PC-3 (cell line): ENCODE results near the gene HMGXB4. TPM values are rescaled to one million over a fixed set of nuclear protein-coding genes. Genes with fewer than 3 reads are reported as not detected.
"Not testable (repeated sequence)": the region's sequence is repeated elsewhere in the genome, so short reads cannot be mapped to it uniquely, and the experiment has no call there.

Experiments
- ATAC-seq: fragments of 200-7000 bp; cut with Tn5 transposase; 2 replicates; pipeline ENCODE4 v1.9.1; 2020; ENCODE audit warnings: mild to moderate bottlenecking, moderate library complexity
- BruUV-seq: library from RNA; stranded (reverse); fragments of 400-500 nt; replicated peaks from 2 replicates; lab custom pipeline; 2021; lab: Mats Ljungman, UMichigan
- CTCF ChIA-PET: fragments of 300-600 bp; sonication (Branson Sonifier 250); formaldehyde crosslinking; loops from one replicate; lab custom pipeline; 2022; ENCODE audit warnings: antibody characterized with exemption; lab: Charles Lee
- POLR2A ChIA-PET: fragments of 300-600 bp; sonication (Branson Sonifier 250); formaldehyde crosslinking; loops from one replicate; lab custom pipeline; 2022; ENCODE audit warnings: antibody characterized with exemption; ENCODE audit not compliant: unreplicated experiment; lab: Charles Lee
- DNase-seq: peaks from one replicate; pipeline ENCODE4 v3.0.0-alpha.2; 2015
- H2AFZ ChIP-seq: fragments of 300-600 bp; sonication (generic); 2 replicates; pipeline ENCODE4 v1.6.0; 2016; ENCODE audit warnings: antibody characterized with exemption, low read length
- H3F3A ChIP-seq: fragments of 300-600 bp; sonication (generic); one replicate; pipeline ENCODE4 v1.6.0; 2017; ENCODE audit warnings: antibody characterized with exemption, low read length, control low read depth, mild to moderate bottlenecking; ENCODE audit not compliant: unreplicated experiment
- H3K27ac ChIP-seq: fragments of 300-600 bp; sonication (generic); 2 replicates; pipeline ENCODE4 v1.5.1; 2016; ENCODE audit warnings: mild to moderate bottlenecking, low read length
- H3K27me3 ChIP-seq: fragments of 300-600 bp; sonication (generic); 2 replicates; pipeline ENCODE4 v1.6.1; 2016; ENCODE audit warnings: low read length, mixed read lengths
- H3K36me3 ChIP-seq: fragments of 300-600 bp; sonication (generic); 2 replicates; pipeline ENCODE4 v1.6.1; 2016; ENCODE audit warnings: low read depth, mixed run types, low read length, mixed read lengths
- H3K4me1 ChIP-seq: fragments of 300-600 bp; sonication (generic); 2 replicates; pipeline ENCODE4 v1.5.1; 2016; ENCODE audit warnings: low read length; ENCODE audit not compliant: insufficient read depth
- H3K4me2 ChIP-seq: fragments of 300-600 bp; sonication (generic); 2 replicates; pipeline ENCODE4 v1.6.0; 2016; ENCODE audit warnings: low read length
- H3K4me3 ChIP-seq: fragments of 300-600 bp; sonication (generic); 2 replicates; pipeline ENCODE4 v1.5.1; 2016; ENCODE audit warnings: mild to moderate bottlenecking, low read length, mixed read lengths
- H3K79me2 ChIP-seq: fragments of 300-600 bp; sonication (generic); 2 replicates; pipeline ENCODE4 v1.6.1; 2017; ENCODE audit warnings: low read length, mixed read lengths
- H3K9ac ChIP-seq: fragments of 300-600 bp; sonication (generic); 2 replicates; pipeline ENCODE4 v1.6.0; 2016; ENCODE audit warnings: mild to moderate bottlenecking, low read length
- H3K9me2 ChIP-seq: fragments of 300-600 bp; sonication (generic); replicated peaks from 2 replicates; pipeline ENCODE4 v1.6.1; 2016; ENCODE audit warnings: mixed run types, low read length, mixed read lengths
- H3K9me3 ChIP-seq: fragments of 300-600 bp; sonication (generic); 2 replicates; pipeline ENCODE4 v1.6.1; 2016; ENCODE audit warnings: low read length, mixed read lengths
- H4K20me1 ChIP-seq: fragments of 300-600 bp; sonication (generic); 2 replicates; pipeline ENCODE4 v1.6.1; 2016; ENCODE audit warnings: low read length, mixed read lengths
- EZH2 ChIP-seq: fragments of 300-600 bp; sonication (generic); IDR thresholded peaks from one replicate; pipeline ENCODE4 v1.6.1; 2017; ENCODE audit warnings: antibody characterized with exemption, mild to moderate bottlenecking, low read length; ENCODE audit not compliant: unreplicated experiment
- EZH2phosphoT487 ChIP-seq: fragments of 300-600 bp; sonication (generic); IDR thresholded peaks from 2 replicates; pipeline ENCODE4 v1.6.1; 2018; ENCODE audit warnings: mild to moderate bottlenecking, antibody characterized with exemption, low read length, borderline replicate concordance
- intact Hi-C: fragments of 100-400 bp; cut with micrococcal nuclease; formaldehyde crosslinking; loops from 2 replicates; pipeline ENCODE4 v1.9.0; 2023
- total RNA-seq: library from RNA; depleted of rRNA; stranded (reverse); fragments of >200 nt; gene quantifications from 2 replicates; pipeline ENCODE4 v1.2.3, GENCODE V29; 2014
- TF ChIP-seq, protein P1 (sequence below): fragments of 300-600 bp; sonication (generic); conservative IDR thresholded peaks from 2 replicates; pipeline ENCODE4 v1.5.1; 2017; ENCODE audit warnings: antibody characterized with exemption, low read depth, mild to moderate bottlenecking, low read length

The HMGXB4 gene
- total RNA-seq, 1 experiment from 2014 or later: 12.9 TPM

DNA sequence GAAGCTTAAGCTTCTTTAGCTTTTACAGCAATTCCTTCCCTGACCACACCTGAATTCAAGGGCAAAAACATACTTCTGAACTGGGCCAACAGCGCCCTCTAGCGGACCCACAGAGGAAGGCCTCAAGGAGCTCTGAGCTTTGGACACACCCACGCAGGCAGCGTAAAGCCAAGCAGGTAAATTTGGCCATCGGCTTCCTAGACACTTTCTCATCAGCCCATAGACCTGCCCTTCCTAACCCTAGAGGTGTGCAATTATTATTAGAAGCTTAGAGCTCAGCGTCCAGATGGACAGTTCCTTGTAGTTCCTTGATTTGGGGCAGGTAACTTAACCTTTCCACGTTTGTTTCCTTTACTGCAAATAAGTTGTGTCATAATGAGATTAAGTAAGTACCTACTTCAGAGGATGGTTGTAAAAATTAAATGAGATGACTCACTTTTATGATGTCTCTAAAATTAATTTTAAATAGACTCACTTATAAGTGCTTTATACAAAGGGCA is 25.7 kb upstream of the HMGXB4 start:
- no peaks in the 10 kb centered on the region for H3K27me3 ChIP-seq
- H3K36me3 ChIP-seq: no peaks in the 10 kb centered on the region
- 0 out of 2 replicates have a peak, but pooled peaks cover 5% of the 10 kb centered on the region for H3K4me1 ChIP-seq
- H3K79me2 ChIP-seq: no peaks in the 10 kb centered on the region
- BruUV-seq: no TSS peak
- TF ChIP-seq, protein P1, sequence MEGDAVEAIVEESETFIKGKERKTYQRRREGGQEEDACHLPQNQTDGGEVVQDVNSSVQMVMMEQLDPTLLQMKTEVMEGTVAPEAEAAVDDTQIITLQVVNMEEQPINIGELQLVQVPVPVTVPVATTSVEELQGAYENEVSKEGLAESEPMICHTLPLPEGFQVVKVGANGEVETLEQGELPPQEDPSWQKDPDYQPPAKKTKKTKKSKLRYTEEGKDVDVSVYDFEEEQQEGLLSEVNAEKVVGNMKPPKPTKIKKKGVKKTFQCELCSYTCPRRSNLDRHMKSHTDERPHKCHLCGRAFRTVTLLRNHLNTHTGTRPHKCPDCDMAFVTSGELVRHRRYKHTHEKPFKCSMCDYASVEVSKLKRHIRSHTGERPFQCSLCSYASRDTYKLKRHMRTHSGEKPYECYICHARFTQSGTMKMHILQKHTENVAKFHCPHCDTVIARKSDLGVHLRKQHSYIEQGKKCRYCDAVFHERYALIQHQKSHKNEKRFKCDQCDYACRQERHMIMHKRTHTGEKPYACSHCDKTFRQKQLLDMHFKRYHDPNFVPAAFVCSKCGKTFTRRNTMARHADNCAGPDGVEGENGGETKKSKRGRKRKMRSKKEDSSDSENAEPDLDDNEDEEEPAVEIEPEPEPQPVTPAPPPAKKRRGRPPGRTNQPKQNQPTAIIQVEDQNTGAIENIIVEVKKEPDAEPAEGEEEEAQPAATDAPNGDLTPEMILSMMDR: peak; percentile 93
- TF ChIP-seq EZH2: no peak
- peak; percentile 88 for ATAC-seq
- H3K4me3 ChIP-seq: no peak overlapping the region
- no peaks in the 10 kb centered on the region for H3K9me3 ChIP-seq
- intact Hi-C loops: loop anchor here (5.0 kb wide), 1 partner anchor 74 kb away; no protein-coding TSS in a partner anchor
- H2AFZ ChIP-seq: peak overlapping the region; percentile 76
- H3K9ac ChIP-seq: no peak overlapping the region
- ChIA-PET CTCF (interaction anchor here (0.5 to 1.1 kb wide), 8 partner anchors 26 to 443 kb away, joined by 3 to 14 read pairs (median 3); partner anchors contain the start of gene HMGXB4), POLR2A (no interaction called here)
- peak overlapping the region; percentile 70 for H3K4me2 ChIP-seq
- H3K9me2 ChIP-seq: no peaks in the 10 kb centered on the region
- H3K27ac ChIP-seq: no peak overlapping the region
- DNase-seq: peak; percentile 79
- no peaks in the 10 kb centered on the region for H4K20me1 ChIP-seq
- no peaks in the 10 kb centered on the region for H3F3A ChIP-seq

DNA sequence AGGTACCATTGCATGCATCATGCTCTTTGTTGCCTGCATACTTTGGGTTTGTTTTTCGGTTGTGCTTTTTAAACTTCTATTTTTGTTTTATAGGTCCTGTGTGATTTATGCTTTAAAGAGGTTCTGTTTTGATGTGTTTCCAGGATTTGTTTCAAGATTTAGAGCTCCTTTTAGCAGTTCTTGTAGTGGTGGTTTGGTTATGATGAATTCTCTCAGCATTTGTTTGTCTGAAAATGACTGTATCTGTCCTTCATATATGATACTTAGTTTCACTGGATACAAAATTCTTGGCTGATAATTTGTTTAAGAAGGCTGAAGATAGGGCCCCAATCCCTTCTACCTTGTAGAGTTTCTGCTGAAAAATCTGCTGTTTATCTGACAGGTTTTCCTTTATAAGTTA is 18.5 kb upstream of the HMGXB4 start:
- H3K36me3 ChIP-seq, H3K4me2 ChIP-seq, H3K79me2 ChIP-seq, H3K9ac ChIP-seq, POLR2A ChIA-PET, H3K9me3 ChIP-seq, H3K27me3 ChIP-seq, ATAC-seq, H3K4me1 ChIP-seq, H3K27ac ChIP-seq, H3K9me2 ChIP-seq, H3F3A ChIP-seq, H3K4me3 ChIP-seq, DNase-seq, intact Hi-C loops, CTCF ChIA-PET, BruUV-seq, H4K20me1 ChIP-seq, H2AFZ ChIP-seq: not testable (repeated sequence)

DNA sequence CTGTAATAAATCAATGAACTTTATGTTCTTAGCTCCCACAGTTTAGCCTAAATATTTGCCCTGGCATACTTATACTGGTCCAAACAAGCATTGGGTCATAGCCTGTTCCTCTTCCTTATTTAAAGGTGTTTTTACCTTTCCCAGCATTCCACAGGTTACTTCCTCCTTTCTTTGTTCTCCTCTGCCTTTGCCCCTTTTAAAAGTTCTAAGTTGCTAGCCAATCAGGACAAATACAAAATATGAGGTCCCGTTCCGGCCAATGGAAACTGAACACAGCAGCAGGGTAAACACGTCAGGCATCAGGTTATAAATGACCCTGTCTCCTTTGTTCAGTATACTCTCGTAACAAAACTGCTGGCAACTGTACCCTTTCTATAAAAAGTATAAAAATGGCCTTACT is 12.8 kb upstream of the HMGXB4 start:
- H3K27ac ChIP-seq, CTCF ChIA-PET, H3K4me1 ChIP-seq, POLR2A ChIA-PET, H2AFZ ChIP-seq, H3K79me2 ChIP-seq, H3K4me2 ChIP-seq, H3K9me2 ChIP-seq, H3K9ac ChIP-seq, H3K9me3 ChIP-seq, intact Hi-C loops, H3F3A ChIP-seq, DNase-seq, H4K20me1 ChIP-seq, ATAC-seq, H3K36me3 ChIP-seq, H3K4me3 ChIP-seq, H3K27me3 ChIP-seq, BruUV-seq: not testable (repeated sequence)

DNA sequence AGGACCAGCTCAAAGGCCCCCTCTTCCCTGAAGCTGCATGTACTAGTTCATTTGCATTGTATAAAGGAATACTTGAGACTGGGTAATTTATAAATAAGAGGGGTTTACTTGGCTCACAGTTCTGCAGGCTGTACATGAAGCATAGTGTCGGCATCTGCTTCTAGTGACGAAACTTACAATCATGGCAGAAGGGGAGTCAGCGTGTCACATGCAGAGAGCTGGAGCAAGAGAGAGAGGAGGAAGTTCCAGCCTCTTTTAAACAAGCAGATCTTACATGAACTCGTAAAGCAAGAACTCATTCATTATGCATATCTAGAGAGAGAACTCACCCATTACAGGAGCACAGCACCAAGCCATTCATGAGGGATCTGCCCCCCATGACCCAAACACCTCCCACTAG is 7.1 kb upstream of the HMGXB4 start:
- ChIA-PET CTCF (no interaction called here), POLR2A (no interaction called here)
- Histone ChIP-seq H3K9me2 (no peaks in the 10 kb centered on the region), H2AFZ (no peak overlapping the region), H3K36me3 (no peaks in the 10 kb centered on the region), H3F3A (no peaks in the 10 kb centered on the region), H3K4me1 (no peaks in the 10 kb centered on the region), H3K79me2 (no peaks in the 10 kb centered on the region), H4K20me1 (no peaks in the 10 kb centered on the region), H3K4me3 (no peak overlapping the region), H3K4me2 (no peak overlapping the region), H3K27ac (no peak overlapping the region), H3K9ac (no peak overlapping the region), H3K27me3 (no peaks in the 10 kb centered on the region), H3K9me3 (no peaks in the 10 kb centered on the region)
- DNase-seq: no peak
- intact Hi-C loops: no loop called here
- no TSS peak for BruUV-seq
- no peak for ATAC-seq
- no peak for TF ChIP-seq EZH2
- TF ChIP-seq, protein P1: no peak
- no peak for TF ChIP-seq EZH2phosphoT487
